ENCODE data around the gene CCL19. TPM values are rescaled to one million over a fixed set of nuclear protein-coding genes. Genes with fewer than 3 reads are reported as not detected.

CCL19 gene
- total and polyA plus RNA-seq, 4 experiments from 2014 or later: not detected

- no peaks in the 10 kb centered on the region for H3K9me3 ChIP-seq (ENCODE audit: control insufficient read depth in 1 of 2, low read length in 2 of 2)
- no peak overlapping the region for H3K27ac ChIP-seq (ENCODE audit: low read depth, low read length)
- Mint-ChIP-seq H3K27me3 (no peaks in the 10 kb centered on the region), H3K9me3 (no peaks in the 10 kb centered on the region), H3K27ac (no peak overlapping the region), H3K4me3 (no peak overlapping the region), H3K36me3 (peaks cover 2 to 8% of the 10 kb centered on the region in 2 donors), H3K4me1 (no peaks in the 10 kb centered on the region)
- no peak overlapping the region for H3K4me3 ChIP-seq (ENCODE audit: low read length in 2 of 2)
- intact Hi-C loops (cut with micrococcal nuclease): no loop called here
- no peaks in the 10 kb centered on the region for H3K4me1 ChIP-seq (ENCODE audit: insufficient read depth, low read length)
- ChIA-PET CTCF (ENCODE audit: partially characterized antibody) (interaction anchor here (0.6 to 2.9 kb wide), 4 partner anchors 14 to 312 kb away, joined by 3 to 16 read pairs (median 6); no protein-coding TSS in a partner anchor), POLR2A (ENCODE audit: partially characterized antibody) (interaction anchor here (1.3 kb wide), 1 partner anchor 66 kb away, joined by 3 read pairs; the partner anchor contains the start of gene DCTN3)
- H3K36me3 ChIP-seq (ENCODE audit: insufficient read depth, low read length): no peaks in the 10 kb centered on the region
- no peak for DNase-seq
- no peaks in the 10 kb centered on the region for H3K27me3 ChIP-seq (ENCODE audit: insufficient read depth, low read length)
Measured at GRCh38 chr9:34686231-34686630, 4.8 kb downstream of the CCL19 start.

- Mint-ChIP-seq H3K9me3 (no peaks in the 10 kb centered on the region), H3K27ac (no peak overlapping the region), H3K4me3 (no peak overlapping the region), H3K36me3 (peaks cover 2 to 12% of the 10 kb centered on the region in 2 donors), H3K27me3 (no peaks in the 10 kb centered on the region), H3K4me1 (no peaks in the 10 kb centered on the region)
- Histone ChIP-seq H3K9me3 (ENCODE audit: control insufficient read depth in 1 of 2, low read length in 2 of 2) (no peaks in the 10 kb centered on the region), H3K4me1 (ENCODE audit: insufficient read depth, low read length) (no peaks in the 10 kb centered on the region), H3K27me3 (ENCODE audit: insufficient read depth, low read length) (no peaks in the 10 kb centered on the region), H3K27ac (ENCODE audit: low read depth, low read length) (no peak overlapping the region), H3K4me3 (ENCODE audit: low read length in 2 of 2) (no peak overlapping the region), H3K36me3 (ENCODE audit: insufficient read depth, low read length) (no peaks in the 10 kb centered on the region)
- ChIA-PET POLR2A (ENCODE audit: partially characterized antibody) (interaction anchor here (0.8 to 1.3 kb wide), 2 partner anchors 12 to 65 kb away, joined by 3 to 5 read pairs; partner anchors contain the start of gene DCTN3), CTCF (ENCODE audit: partially characterized antibody) (interaction anchor here (1.6 to 2.9 kb wide), 3 partner anchors 14 to 20 kb away, joined by 3 to 16 read pairs (median 9); no protein-coding TSS in a partner anchor)
- DNase-seq: no peak
- intact Hi-C loops (cut with micrococcal nuclease): no loop called here
Measured at GRCh38 chr9:34685591-34685990, 5.5 kb downstream of the CCL19 start.

- DNase-seq: no peak
- Histone ChIP-seq H3K4me1 (ENCODE audit: insufficient read depth, low read length) (no peaks in the 10 kb centered on the region), H3K36me3 (ENCODE audit: insufficient read depth, low read length) (no peaks in the 10 kb centered on the region), H3K9me3 (ENCODE audit: control insufficient read depth in 1 of 2, low read length in 2 of 2) (no peaks in the 10 kb centered on the region), H3K27me3 (ENCODE audit: insufficient read depth, low read length) (no peaks in the 10 kb centered on the region), H3K4me3 (ENCODE audit: low read length in 2 of 2) (no peak overlapping the region), H3K27ac (ENCODE audit: low read depth, low read length) (no peak overlapping the region)
- CTCF ChIA-PET (ENCODE audit: partially characterized antibody): interaction anchor here (1.8 to 2.9 kb wide), 2 partner anchors 15 to 18 kb away, joined by 9 to 16 read pairs; no protein-coding TSS in a partner anchor
- intact Hi-C loops (cut with micrococcal nuclease): no loop called here
- POLR2A ChIA-PET (ENCODE audit: partially characterized antibody): no interaction called here
- H3K27ac Mint-ChIP-seq: no peak overlapping the region
- no peaks in the 10 kb centered on the region for H3K9me3 Mint-ChIP-seq
- no peaks in the 10 kb centered on the region for H3K4me1 Mint-ChIP-seq
- H3K4me3 Mint-ChIP-seq: no peak overlapping the region
- H3K36me3 Mint-ChIP-seq: peaks cover 2 to 12% of the 10 kb centered on the region in 2 donors
- H3K27me3 Mint-ChIP-seq: no peaks in the 10 kb centered on the region
Measured at GRCh38 chr9:34684816-34685215, 6.3 kb downstream of the CCL19 start.

DNA sequence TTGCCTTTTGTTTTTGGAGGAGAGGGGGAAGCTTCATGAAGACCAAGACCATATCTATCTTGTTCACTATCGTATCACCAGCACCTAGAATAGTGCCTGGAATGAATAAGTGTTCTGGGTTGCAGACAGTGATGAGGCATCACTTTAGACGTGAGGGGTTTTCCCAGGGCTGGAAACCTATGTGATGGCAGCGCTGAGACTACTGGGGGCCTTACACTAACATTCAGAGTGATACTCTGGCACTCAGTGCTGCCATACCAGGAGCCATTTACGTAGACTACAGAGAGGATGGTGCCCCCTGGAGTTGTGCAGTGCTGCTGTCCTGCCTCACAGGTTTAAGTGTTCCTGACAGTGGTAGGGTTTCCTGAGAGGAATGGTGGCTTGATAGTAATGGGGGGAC lies 6.9 kb downstream of the CCL19 start:
- H3K36me3 Mint-ChIP-seq: peaks cover 2 to 12% of the 10 kb centered on the region in 2 donors
- intact Hi-C loops (cut with micrococcal nuclease): no loop called here
- Histone ChIP-seq H3K36me3 (ENCODE audit: insufficient read depth, low read length) (no peaks in the 10 kb centered on the region), H3K27me3 (ENCODE audit: insufficient read depth, low read length) (no peaks in the 10 kb centered on the region), H3K4me1 (ENCODE audit: insufficient read depth, low read length) (no peaks in the 10 kb centered on the region), H3K27ac (ENCODE audit: low read depth, low read length) (no peak overlapping the region), H3K4me3 (ENCODE audit: low read length in 2 of 2) (no peak overlapping the region), H3K9me3 (ENCODE audit: control insufficient read depth in 1 of 2, low read length in 2 of 2) (no peaks in the 10 kb centered on the region)
- no peaks in the 10 kb centered on the region for H3K27me3 Mint-ChIP-seq
- H3K4me1 Mint-ChIP-seq: no peaks in the 10 kb centered on the region
- H3K9me3 Mint-ChIP-seq: no peaks in the 10 kb centered on the region
- no peak overlapping the region for H3K27ac Mint-ChIP-seq
- DNase-seq: no peak
- H3K4me3 Mint-ChIP-seq: no peak overlapping the region
- CTCF ChIA-PET (ENCODE audit: partially characterized antibody): interaction anchor here (1.2 kb wide), 1 partner anchor 17 kb away, joined by 3 read pairs; no protein-coding TSS in a partner anchor
- POLR2A ChIA-PET (ENCODE audit: partially characterized antibody): no interaction called here

DNA sequence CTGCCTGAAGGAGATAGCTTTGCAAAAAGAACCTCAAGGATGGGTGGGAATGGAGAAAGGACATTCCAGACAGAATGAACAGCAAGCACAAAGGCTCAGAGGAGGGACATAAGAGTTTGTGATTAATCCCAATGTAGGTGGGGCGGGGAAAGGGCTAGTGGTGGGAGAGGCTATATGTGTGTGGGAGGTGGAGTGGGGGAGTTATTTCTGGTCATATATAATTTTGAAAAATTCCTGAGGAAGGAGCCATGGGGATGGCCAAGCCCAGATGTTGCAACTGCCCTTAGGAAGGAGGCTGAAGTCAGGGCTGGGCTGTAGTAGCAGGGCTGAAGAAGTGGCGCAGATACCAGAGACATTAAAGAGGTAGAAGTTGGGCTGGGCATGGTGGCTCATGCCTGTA lies 15.2 kb downstream of the CCL19 start:
- Histone ChIP-seq H3K4me1 (ENCODE audit: insufficient read depth, low read length) (no peaks in the 10 kb centered on the region), H3K27ac (ENCODE audit: low read depth, low read length) (no peak overlapping the region), H3K9me3 (ENCODE audit: control insufficient read depth in 1 of 2, low read length in 2 of 2) (no peaks in the 10 kb centered on the region), H3K36me3 (ENCODE audit: insufficient read depth, low read length) (no peaks in the 10 kb centered on the region), H3K4me3 (ENCODE audit: low read length in 2 of 2) (no peak overlapping the region), H3K27me3 (ENCODE audit: insufficient read depth, low read length) (no peaks in the 10 kb centered on the region)
- no peaks in the 10 kb centered on the region for H3K27me3 Mint-ChIP-seq
- intact Hi-C loops (cut with micrococcal nuclease): loop anchor here (1.0 kb wide), 1 partner anchor 26 kb away; no protein-coding TSS in a partner anchor
- no peaks in the 10 kb centered on the region for H3K9me3 Mint-ChIP-seq
- POLR2A ChIA-PET (ENCODE audit: partially characterized antibody): no interaction called here
- CTCF ChIA-PET (ENCODE audit: partially characterized antibody): interaction anchor here (0.9 to 4.0 kb wide), 6 partner anchors 11 to 42 kb away, joined by 3 to 16 read pairs (median 5); no protein-coding TSS in a partner anchor
- no peak for DNase-seq
- peaks cover 0 to 4% (median under 1%) of the 10 kb centered on the region in 4 donors for H3K4me1 Mint-ChIP-seq
- H3K36me3 Mint-ChIP-seq: peaks cover 0 to 4% of the 10 kb centered on the region in 2 donors
- peak overlapping the region in 1 of 7 donors; percentile 86 for H3K27ac Mint-ChIP-seq
- H3K4me3 Mint-ChIP-seq: no peak overlapping the region

GRCh38 chr9:34675048-34675714 lies 15.9 kb downstream of the CCL19 start:
- DNase-seq: peak in 4 of 5 donors; percentile 30 to 36 (median 34)
- Mint-ChIP-seq H3K27me3 (no peaks in the 10 kb centered on the region), H3K27ac (no peak overlapping the region), H3K4me3 (no peak overlapping the region), H3K36me3 (peaks cover 0 to 9% of the 10 kb centered on the region in 2 donors), H3K9me3 (peaks cover 0 to 5% (median 3%) of the 10 kb centered on the region in 8 donors), H3K4me1 (peaks cover 0 to 4% (median under 1%) of the 10 kb centered on the region in 4 donors)
- H3K27ac ChIP-seq (ENCODE audit: low read depth, low read length): no peak overlapping the region
- no peaks in the 10 kb centered on the region for H3K4me1 ChIP-seq (ENCODE audit: insufficient read depth, low read length)
- ChIA-PET POLR2A (ENCODE audit: partially characterized antibody) (no interaction called here), CTCF (ENCODE audit: partially characterized antibody) (interaction anchor here (0.5 to 4.0 kb wide), 9 partner anchors 10 to 41 kb away, joined by 3 to 16 read pairs (median 4); no protein-coding TSS in a partner anchor)
- no peaks in the 10 kb centered on the region for H3K9me3 ChIP-seq (ENCODE audit: control insufficient read depth in 1 of 2, low read length in 2 of 2)
- no peaks in the 10 kb centered on the region for H3K36me3 ChIP-seq (ENCODE audit: insufficient read depth, low read length)
- intact Hi-C loops (cut with micrococcal nuclease): loop anchor here (1.0 kb wide), 1 partner anchor 27 kb away; no protein-coding TSS in a partner anchor
- H3K4me3 ChIP-seq (ENCODE audit: low read length in 2 of 2): no peak overlapping the region
- H3K27me3 ChIP-seq (ENCODE audit: insufficient read depth, low read length): no peaks in the 10 kb centered on the region

- Histone ChIP-seq H3K4me3 (ENCODE audit: low read length in 2 of 2) (no peak overlapping the region), H3K27ac (ENCODE audit: low read depth, low read length) (no peak overlapping the region), H3K36me3 (ENCODE audit: insufficient read depth, low read length) (no peaks in the 10 kb centered on the region), H3K4me1 (ENCODE audit: insufficient read depth, low read length) (no peaks in the 10 kb centered on the region), H3K27me3 (ENCODE audit: insufficient read depth, low read length) (no peaks in the 10 kb centered on the region), H3K9me3 (ENCODE audit: control insufficient read depth in 1 of 2, low read length in 2 of 2) (no peaks in the 10 kb centered on the region)
- ChIA-PET CTCF (ENCODE audit: partially characterized antibody) (interaction anchor here (1.1 to 4.0 kb wide), 4 partner anchors 11 to 28 kb away, joined by 4 to 16 read pairs (median 6); no protein-coding TSS in a partner anchor), POLR2A (ENCODE audit: partially characterized antibody) (no interaction called here)
- H3K4me1 Mint-ChIP-seq: peaks cover 0 to 4% (median under 1%) of the 10 kb centered on the region in 4 donors
- intact Hi-C loops (cut with micrococcal nuclease): no loop called here
- H3K27ac Mint-ChIP-seq: peak overlapping the region in 2 of 7 donors; percentile 32 to 36
- H3K36me3 Mint-ChIP-seq: peaks cover 4 to 15% of the 10 kb centered on the region in 2 donors
- no peak for DNase-seq
- no peaks in the 10 kb centered on the region for H3K27me3 Mint-ChIP-seq
- peaks cover 0 to 12% (median 9%) of the 10 kb centered on the region in 8 donors for H3K9me3 Mint-ChIP-seq
- no peak overlapping the region for H3K4me3 Mint-ChIP-seq
Measured at GRCh38 chr9:34674440-34674839, 16.6 kb downstream of the CCL19 start.

Measured in CD4-positive, alpha-beta memory T cell (primary cell).